ENCODE measurements around the gene SMAD6. TPM values are rescaled to one million over a fixed set of nuclear protein-coding genes. Genes with fewer than 3 reads are reported as not detected.

SMAD6 gene
- polyA plus RNA-seq, 1 donor from 2014 or later, result 0.16 TPM

DNA sequence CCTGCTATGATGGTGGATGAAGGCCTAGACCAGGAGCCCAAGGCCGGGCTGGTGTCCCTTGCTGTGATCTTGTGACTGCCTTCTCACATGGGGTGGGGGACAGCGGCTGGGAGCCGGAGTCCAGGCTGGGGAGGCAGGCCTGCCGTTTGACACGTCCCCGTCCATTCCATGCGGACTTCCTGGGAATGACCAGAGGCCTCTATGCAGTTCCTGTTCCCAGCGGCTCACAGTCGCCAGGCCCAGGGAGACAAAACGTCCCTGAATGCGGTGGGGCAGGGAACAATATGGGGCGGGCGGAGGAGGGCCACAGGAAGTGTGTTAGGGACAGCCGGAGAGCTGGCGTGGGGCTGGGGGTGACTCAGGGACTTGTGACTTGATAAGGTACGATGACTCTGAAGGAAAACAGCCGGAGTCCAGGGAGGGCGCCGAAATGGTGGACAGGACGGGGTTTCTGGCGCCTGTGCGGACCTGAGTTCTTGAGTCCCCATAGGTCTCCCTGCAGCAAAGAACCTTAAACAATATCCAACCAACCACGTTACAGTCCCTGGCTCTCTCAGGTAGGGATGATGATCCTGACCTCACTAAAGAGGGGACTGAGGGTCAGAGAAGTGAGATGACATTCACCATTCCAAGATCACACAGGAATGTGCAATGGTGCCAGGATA, 40.5 kb upstream of the SMAD6 start:
- Histone ChIP-seq H4K20me1 (ENCODE audit: insufficient read depth) (no peaks in the 10 kb centered on the region), H3K9me2 (ENCODE audit: insufficient read depth, low read length) (no peaks in the 10 kb centered on the region), H3K27ac (ENCODE audit: low read length) (no peak overlapping the region), H3K4me2 (ENCODE audit: low read length) (no peak overlapping the region), H3F3A (ENCODE audit: insufficient read depth, low read length, poor library complexity, severe bottlenecking) (no peaks in the 10 kb centered on the region), H2AFZ (ENCODE audit: low read depth, low read length) (no peak overlapping the region), H3K4me3 (ENCODE audit: low read length) (no peak overlapping the region), H3K27me3 (ENCODE audit: insufficient read depth, low read depth, low read length) (no peaks in the 10 kb centered on the region), H3K9ac (ENCODE audit: low read length) (no peak overlapping the region), H3K9me3 (ENCODE audit: low read length) (no peaks in the 10 kb centered on the region), H3K36me3 (ENCODE audit: insufficient read depth, low read length) (no peaks in the 10 kb centered on the region), H3K79me2 (replicated peaks; ENCODE audit: insufficient read depth, low read length) (no peaks in the 10 kb centered on the region)
- TF ChIP-seq RAD21 (conservative IDR thresholded peaks at IDR 0.05) (no peak), EZH2 (IDR thresholded peaks at IDR 0.05; ENCODE audit: borderline replicate concordance, insufficient read depth, low read length, poor library complexity, severe bottlenecking) (no peak)

DNA sequence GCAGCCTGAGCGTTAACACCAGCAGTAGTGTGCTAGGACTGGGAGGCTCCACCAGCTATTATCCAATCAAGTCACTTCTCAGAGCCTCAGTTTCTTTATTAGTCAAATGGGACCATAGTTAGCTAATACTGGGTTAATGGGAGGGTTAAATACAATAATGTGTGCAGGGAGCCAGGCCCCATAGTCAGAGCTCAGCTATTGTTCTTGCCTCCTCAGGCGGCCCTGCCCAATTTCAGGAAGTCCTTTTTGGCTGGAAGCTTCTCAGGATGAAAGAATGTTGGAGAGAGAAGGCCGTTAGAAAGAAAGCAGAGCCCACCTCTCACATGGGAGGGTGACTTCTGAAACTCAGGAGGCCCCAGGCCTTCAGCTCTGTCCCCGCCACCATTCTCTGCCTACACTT, 39.5 kb upstream of the SMAD6 start:
- Histone ChIP-seq H3K9me3 (ENCODE audit: low read length) (no peaks in the 10 kb centered on the region), H3K4me2 (ENCODE audit: low read length) (no peak overlapping the region), H3K27me3 (ENCODE audit: insufficient read depth, low read depth, low read length) (no peaks in the 10 kb centered on the region), H4K20me1 (ENCODE audit: insufficient read depth) (no peaks in the 10 kb centered on the region), H3F3A (ENCODE audit: insufficient read depth, low read length, poor library complexity, severe bottlenecking) (no peaks in the 10 kb centered on the region), H2AFZ (ENCODE audit: low read depth, low read length) (no peak overlapping the region), H3K79me2 (replicated peaks; ENCODE audit: insufficient read depth, low read length) (no peaks in the 10 kb centered on the region), H3K4me3 (ENCODE audit: low read length) (no peak overlapping the region), H3K9ac (ENCODE audit: low read length) (no peak overlapping the region), H3K9me2 (ENCODE audit: insufficient read depth, low read length) (no peaks in the 10 kb centered on the region), H3K36me3 (ENCODE audit: insufficient read depth, low read length) (no peaks in the 10 kb centered on the region), H3K27ac (ENCODE audit: low read length) (no peak overlapping the region)
- TF ChIP-seq SMC3 (conservative IDR thresholded peaks at IDR 0.05; ENCODE audit: poor library complexity) (no peak), MXI1 (conservative IDR thresholded peaks at IDR 0.05; ENCODE audit: poor library complexity, severe bottlenecking) (no peak), EP300 (conservative IDR thresholded peaks at IDR 0.05; ENCODE audit: poor library complexity, severe bottlenecking) (no peak), TAF1 (IDR thresholded peaks at IDR 0.05; ENCODE audit: low read depth) (no peak), POLR2AphosphoS5 (IDR thresholded peaks at IDR 0.05) (no peak), EZH2 (IDR thresholded peaks at IDR 0.05; ENCODE audit: borderline replicate concordance, insufficient read depth, low read length, poor library complexity, severe bottlenecking) (no peak), RAD21 (conservative IDR thresholded peaks at IDR 0.05) (no peak)
- TF ChIP-seq, protein P1, sequence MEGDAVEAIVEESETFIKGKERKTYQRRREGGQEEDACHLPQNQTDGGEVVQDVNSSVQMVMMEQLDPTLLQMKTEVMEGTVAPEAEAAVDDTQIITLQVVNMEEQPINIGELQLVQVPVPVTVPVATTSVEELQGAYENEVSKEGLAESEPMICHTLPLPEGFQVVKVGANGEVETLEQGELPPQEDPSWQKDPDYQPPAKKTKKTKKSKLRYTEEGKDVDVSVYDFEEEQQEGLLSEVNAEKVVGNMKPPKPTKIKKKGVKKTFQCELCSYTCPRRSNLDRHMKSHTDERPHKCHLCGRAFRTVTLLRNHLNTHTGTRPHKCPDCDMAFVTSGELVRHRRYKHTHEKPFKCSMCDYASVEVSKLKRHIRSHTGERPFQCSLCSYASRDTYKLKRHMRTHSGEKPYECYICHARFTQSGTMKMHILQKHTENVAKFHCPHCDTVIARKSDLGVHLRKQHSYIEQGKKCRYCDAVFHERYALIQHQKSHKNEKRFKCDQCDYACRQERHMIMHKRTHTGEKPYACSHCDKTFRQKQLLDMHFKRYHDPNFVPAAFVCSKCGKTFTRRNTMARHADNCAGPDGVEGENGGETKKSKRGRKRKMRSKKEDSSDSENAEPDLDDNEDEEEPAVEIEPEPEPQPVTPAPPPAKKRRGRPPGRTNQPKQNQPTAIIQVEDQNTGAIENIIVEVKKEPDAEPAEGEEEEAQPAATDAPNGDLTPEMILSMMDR (IDR thresholded peaks at IDR 0.05; ENCODE audit: poor library complexity, severe bottlenecking), result no peak
- TF ChIP-seq, protein P2, sequence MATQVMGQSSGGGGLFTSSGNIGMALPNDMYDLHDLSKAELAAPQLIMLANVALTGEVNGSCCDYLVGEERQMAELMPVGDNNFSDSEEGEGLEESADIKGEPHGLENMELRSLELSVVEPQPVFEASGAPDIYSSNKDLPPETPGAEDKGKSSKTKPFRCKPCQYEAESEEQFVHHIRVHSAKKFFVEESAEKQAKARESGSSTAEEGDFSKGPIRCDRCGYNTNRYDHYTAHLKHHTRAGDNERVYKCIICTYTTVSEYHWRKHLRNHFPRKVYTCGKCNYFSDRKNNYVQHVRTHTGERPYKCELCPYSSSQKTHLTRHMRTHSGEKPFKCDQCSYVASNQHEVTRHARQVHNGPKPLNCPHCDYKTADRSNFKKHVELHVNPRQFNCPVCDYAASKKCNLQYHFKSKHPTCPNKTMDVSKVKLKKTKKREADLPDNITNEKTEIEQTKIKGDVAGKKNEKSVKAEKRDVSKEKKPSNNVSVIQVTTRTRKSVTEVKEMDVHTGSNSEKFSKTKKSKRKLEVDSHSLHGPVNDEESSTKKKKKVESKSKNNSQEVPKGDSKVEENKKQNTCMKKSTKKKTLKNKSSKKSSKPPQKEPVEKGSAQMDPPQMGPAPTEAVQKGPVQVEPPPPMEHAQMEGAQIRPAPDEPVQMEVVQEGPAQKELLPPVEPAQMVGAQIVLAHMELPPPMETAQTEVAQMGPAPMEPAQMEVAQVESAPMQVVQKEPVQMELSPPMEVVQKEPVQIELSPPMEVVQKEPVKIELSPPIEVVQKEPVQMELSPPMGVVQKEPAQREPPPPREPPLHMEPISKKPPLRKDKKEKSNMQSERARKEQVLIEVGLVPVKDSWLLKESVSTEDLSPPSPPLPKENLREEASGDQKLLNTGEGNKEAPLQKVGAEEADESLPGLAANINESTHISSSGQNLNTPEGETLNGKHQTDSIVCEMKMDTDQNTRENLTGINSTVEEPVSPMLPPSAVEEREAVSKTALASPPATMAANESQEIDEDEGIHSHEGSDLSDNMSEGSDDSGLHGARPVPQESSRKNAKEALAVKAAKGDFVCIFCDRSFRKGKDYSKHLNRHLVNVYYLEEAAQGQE (IDR thresholded peaks at IDR 0.05; ENCODE audit: borderline replicate concordance), result no peak

All from neural cell (in vitro differentiated cells).